A673 (cell line): ENCODE data around the gene KERA. TPM values are rescaled to one million over a fixed set of nuclear protein-coding genes. Genes with fewer than 3 reads are reported as not detected.

Source experiments
- BruUV-seq: library from RNA; stranded (reverse); fragments of 400-500 nt; replicated peaks from 2 replicates; lab custom pipeline; 2021; lab: Mats Ljungman, UMichigan
- CTCF ChIA-PET: fragments of 300-600 bp; sonication (Branson Sonifier 250); formaldehyde crosslinking; loops from one replicate; lab custom pipeline; 2022; ENCODE audit warnings: antibody characterized with exemption; lab: Charles Lee
- POLR2A ChIA-PET: fragments of 300-600 bp; sonication (Branson Sonifier 250); formaldehyde crosslinking; loops from one replicate; lab custom pipeline; 2022; ENCODE audit warnings: antibody characterized with exemption; ENCODE audit not compliant: low non-redundant PET; lab: Charles Lee
- DNase-seq: peaks from one replicate; pipeline ENCODE4 v3.0.0-alpha.2; 2015; ENCODE audit warnings: low spot score
- H3K27ac ChIP-seq: fragments of 200-600 bp; sonication (generic); 2 replicates; pipeline ENCODE4 v1.5.1; 2016; ENCODE audit warnings: mixed run types, low read depth, mild to moderate bottlenecking, mixed read lengths, antibody characterized with exemption, low read length; ENCODE audit not compliant: poor library complexity, severe bottlenecking
- H3K27me3 ChIP-seq: fragments of 200-600 bp; sonication (generic); replicated peaks from 2 replicates; pipeline ENCODE4 v1.6.1; 2017; ENCODE audit warnings: mixed run types, low read depth, mild to moderate bottlenecking, mixed read lengths, antibody characterized with exemption, low read length; ENCODE audit not compliant: insufficient read depth, poor library complexity
- H3K36me3 ChIP-seq: fragments of 200-600 bp; sonication (generic); 2 replicates; pipeline ENCODE4 v1.6.1; 2016; ENCODE audit warnings: mixed run types, mild to moderate bottlenecking, mixed read lengths, antibody characterized with exemption, low read length; ENCODE audit not compliant: insufficient read depth, poor library complexity, severe bottlenecking
- H3K4me1 ChIP-seq: fragments of 200-600 bp; sonication (generic); 2 replicates; pipeline ENCODE4 v1.6.1; 2017; ENCODE audit warnings: mixed run types, mild to moderate bottlenecking, mixed read lengths, antibody characterized with exemption, low read length; ENCODE audit not compliant: insufficient read depth, poor library complexity, severe bottlenecking
- H3K4me3 ChIP-seq: fragments of 200-600 bp; sonication (generic); 2 replicates; pipeline ENCODE4 v1.5.1; 2016; ENCODE audit warnings: low read depth, mixed run types, mild to moderate bottlenecking, mixed read lengths, low read length; ENCODE audit not compliant: poor library complexity, severe bottlenecking
- H3K9me3 ChIP-seq: fragments of 200-600 bp; sonication (generic); 2 replicates; pipeline ENCODE4 v1.6.1; 2016; ENCODE audit warnings: mixed run types, low read depth, mild to moderate bottlenecking, mixed read lengths, antibody characterized with exemption, low read length; ENCODE audit not compliant: poor library complexity, severe bottlenecking
- EZH2 ChIP-seq: fragments of 200-600 bp; sonication (generic); IDR thresholded peaks from 2 replicates; pipeline ENCODE4 v1.6.1; 2017; ENCODE audit warnings: borderline replicate concordance, low read depth, mild to moderate bottlenecking, mixed read lengths, antibody characterized with exemption, low read length; ENCODE audit not compliant: poor library complexity, severe bottlenecking
- intact Hi-C: fragments of 100-400 bp; cut with micrococcal nuclease; formaldehyde crosslinking; loops from one replicate; pipeline ENCODE4 v1.10.0; 2022; ENCODE audit not compliant: unreplicated experiment
- total RNA-seq: library from RNA; stranded (reverse); gene quantifications from 2 replicates; pipeline ENCODE4 v1.2.3, GENCODE V29; 2021
- TF ChIP-seq, protein P1 (sequence below): fragments of 300-800, 200-600 bp; sonication (generic); conservative IDR thresholded peaks from 2 replicates; pipeline ENCODE4 v1.5.1; 2017; ENCODE audit warnings: low read depth, mild to moderate bottlenecking, antibody characterized with exemption, low read length, moderate library complexity, mixed read lengths

Gene KERA
- total RNA-seq, 1 experiment from 2014 or later: not detected

DNA sequence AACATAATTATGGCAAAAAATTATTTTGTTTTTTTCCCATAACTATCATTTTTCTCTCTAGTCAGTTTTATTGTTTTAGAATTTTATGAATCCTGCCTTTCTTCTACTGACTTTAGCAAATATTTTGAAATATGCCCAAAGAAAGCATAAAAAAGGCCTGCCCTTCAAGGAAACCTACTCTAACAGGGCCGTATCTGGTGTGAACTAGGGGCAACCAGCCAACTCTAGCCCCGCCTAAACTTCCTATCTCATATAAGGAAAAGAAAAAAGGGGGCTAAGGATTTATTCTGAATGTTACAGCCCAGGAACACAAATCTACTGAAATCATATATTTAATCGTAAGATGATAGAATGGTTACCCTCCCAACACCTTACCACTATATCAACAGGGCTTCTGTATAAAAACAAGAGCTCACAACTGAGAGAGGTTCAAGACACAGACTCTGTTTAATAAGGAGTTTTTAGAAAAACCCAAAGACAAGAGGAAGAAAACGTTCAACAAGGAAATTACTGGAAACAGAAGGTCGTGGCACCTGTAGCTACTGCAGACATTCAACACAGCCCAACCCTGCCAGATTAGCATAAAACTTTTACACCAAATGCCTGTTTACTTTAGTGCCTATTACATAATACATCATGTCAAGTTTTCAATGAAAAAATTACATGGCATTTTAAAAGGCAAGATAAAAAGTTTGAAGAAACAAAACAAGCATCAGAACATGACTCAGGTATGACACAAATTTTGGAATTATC is 40.1 kb downstream of the KERA start:
- ChIA-PET POLR2A (no interaction called here), CTCF (no interaction called here)
- Histone ChIP-seq H3K36me3 (no peaks in the 10 kb centered on the region), H3K4me3 (no peak overlapping the region), H3K9me3 (no peaks in the 10 kb centered on the region), H3K27me3 (no peaks in the 10 kb centered on the region), H3K4me1 (no peaks in the 10 kb centered on the region), H3K27ac (no peak overlapping the region)
- no peak for DNase-seq
- TF ChIP-seq EZH2: no peak
- TF ChIP-seq, protein P1, sequence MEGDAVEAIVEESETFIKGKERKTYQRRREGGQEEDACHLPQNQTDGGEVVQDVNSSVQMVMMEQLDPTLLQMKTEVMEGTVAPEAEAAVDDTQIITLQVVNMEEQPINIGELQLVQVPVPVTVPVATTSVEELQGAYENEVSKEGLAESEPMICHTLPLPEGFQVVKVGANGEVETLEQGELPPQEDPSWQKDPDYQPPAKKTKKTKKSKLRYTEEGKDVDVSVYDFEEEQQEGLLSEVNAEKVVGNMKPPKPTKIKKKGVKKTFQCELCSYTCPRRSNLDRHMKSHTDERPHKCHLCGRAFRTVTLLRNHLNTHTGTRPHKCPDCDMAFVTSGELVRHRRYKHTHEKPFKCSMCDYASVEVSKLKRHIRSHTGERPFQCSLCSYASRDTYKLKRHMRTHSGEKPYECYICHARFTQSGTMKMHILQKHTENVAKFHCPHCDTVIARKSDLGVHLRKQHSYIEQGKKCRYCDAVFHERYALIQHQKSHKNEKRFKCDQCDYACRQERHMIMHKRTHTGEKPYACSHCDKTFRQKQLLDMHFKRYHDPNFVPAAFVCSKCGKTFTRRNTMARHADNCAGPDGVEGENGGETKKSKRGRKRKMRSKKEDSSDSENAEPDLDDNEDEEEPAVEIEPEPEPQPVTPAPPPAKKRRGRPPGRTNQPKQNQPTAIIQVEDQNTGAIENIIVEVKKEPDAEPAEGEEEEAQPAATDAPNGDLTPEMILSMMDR: no peak
- no TSS peak for BruUV-seq
- intact Hi-C loops: no loop called here

DNA sequence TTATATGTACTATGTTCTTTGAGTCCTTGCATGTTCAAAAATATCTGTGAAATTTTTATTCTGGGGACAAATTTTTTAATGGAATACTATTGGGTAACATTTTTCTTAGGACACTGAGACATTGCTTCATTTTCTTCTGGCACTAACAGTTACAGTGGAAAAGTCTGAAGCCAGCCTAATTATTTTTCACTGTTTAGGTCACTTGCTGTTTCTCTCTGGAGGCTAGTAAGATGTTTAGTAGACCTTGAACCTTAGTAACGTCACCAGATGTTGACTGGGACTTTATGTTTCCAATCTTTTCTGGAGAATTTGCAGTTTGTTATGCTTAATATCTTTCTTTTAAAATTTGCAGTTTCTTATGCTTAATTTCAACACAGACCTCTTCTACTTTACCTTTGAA is 40.8 kb downstream of the KERA start:
- no peak overlapping the region for H3K27ac ChIP-seq
- TF ChIP-seq, protein P1: no peak
- TF ChIP-seq EZH2: no peak
- no TSS peak for BruUV-seq
- H3K27me3 ChIP-seq: no peaks in the 10 kb centered on the region
- no peaks in the 10 kb centered on the region for H3K9me3 ChIP-seq
- H3K4me3 ChIP-seq: no peak overlapping the region
- H3K4me1 ChIP-seq: no peaks in the 10 kb centered on the region
- no peak for DNase-seq
- no peaks in the 10 kb centered on the region for H3K36me3 ChIP-seq
- intact Hi-C loops: no loop called here
- CTCF ChIA-PET: no interaction called here
- POLR2A ChIA-PET: no interaction called here

DNA sequence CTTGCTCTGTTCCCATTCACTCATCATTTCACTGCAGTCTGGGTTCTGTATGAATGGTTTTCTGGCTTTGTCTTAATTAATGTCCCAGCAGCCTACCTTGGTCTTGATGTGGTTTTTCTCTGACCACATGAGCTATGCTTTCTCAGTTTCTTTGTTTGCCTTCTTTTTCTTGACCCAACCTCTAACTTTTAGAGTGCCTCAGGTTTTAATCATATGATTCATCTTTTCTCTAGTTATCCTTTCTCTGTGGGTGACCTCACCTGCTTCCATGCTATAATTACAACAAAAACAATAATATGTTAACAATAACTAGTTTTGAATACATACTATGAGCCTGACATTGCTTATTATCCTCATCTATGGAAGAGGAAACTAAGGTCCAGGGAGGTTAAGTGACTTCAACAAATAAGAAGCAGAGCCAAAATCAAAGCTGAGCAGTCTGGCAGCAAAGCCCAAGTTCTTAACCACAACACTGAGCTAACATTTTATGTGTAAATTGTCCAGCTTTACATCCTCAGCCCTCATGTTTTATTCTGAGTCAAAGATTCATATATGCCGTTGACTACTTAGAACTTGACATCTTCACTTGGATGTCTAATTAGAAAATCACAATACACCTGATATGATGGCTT is 48.4 kb downstream of the KERA start:
- H3K36me3 ChIP-seq: no peaks in the 10 kb centered on the region
- POLR2A ChIA-PET: no interaction called here
- CTCF ChIA-PET: no interaction called here
- no peak overlapping the region for H3K4me3 ChIP-seq
- intact Hi-C loops: no loop called here
- no TSS peak for BruUV-seq
- TF ChIP-seq, protein P1: no peak
- no peak for TF ChIP-seq EZH2
- no peaks in the 10 kb centered on the region for H3K9me3 ChIP-seq
- no peaks in the 10 kb centered on the region for H3K27me3 ChIP-seq
- H3K4me1 ChIP-seq: no peaks in the 10 kb centered on the region
- DNase-seq: no peak
- H3K27ac ChIP-seq: no peak overlapping the region
